ENCODE data around the gene FRMD7. TPM values are rescaled to one million over a fixed set of nuclear protein-coding genes. Genes with fewer than 3 reads are reported as not detected.
"Not testable (repeated sequence)": the region's sequence is repeated elsewhere in the genome, so short reads cannot be mapped to it uniquely, and the experiment has no call there.

The FRMD7 gene
- total RNA-seq, 4 donors from 2014 or later = not detected

- H3K4me3 ChIP-seq = no peak overlapping the region
- WGBS, 2 donors = 61 to 66% methylated on average over 5 of the region's 5 CpGs
- H3K27me3 ChIP-seq = no peaks in the 10 kb centered on the region
Measured at GRCh38 chrX:132115792-132116191, 12.0 kb downstream of the FRMD7 start.

GRCh38 chrX:132114607-132115006 lies 13.2 kb downstream of the FRMD7 start:
- no peaks in the 10 kb centered on the region for H3K9me3 ChIP-seq
- no peak overlapping the region for H3K27ac ChIP-seq
- no peak for DNase-seq (ENCODE audit: low spot score in 2 of 2)
- TF ChIP-seq POLR2A (IDR thresholded peaks at IDR 0.05) = no peak
- no peak for TF ChIP-seq CTCF (IDR thresholded peaks at IDR 0.05)
- no peak for TF ChIP-seq EP300 (IDR thresholded peaks at IDR 0.05)
- no peak overlapping the region for H3K4me3 ChIP-seq
- no peaks in the 10 kb centered on the region for H3K36me3 ChIP-seq
- peaks cover 0 to 7% of the 10 kb centered on the region in 2 donors for H3K27me3 ChIP-seq
- no peaks in the 10 kb centered on the region for H3K4me1 ChIP-seq

More at GRCh38 chrX:132115792-132116191, 12.0 kb downstream of the FRMD7 start:
- H3K36me3 ChIP-seq = no peaks in the 10 kb centered on the region
- TF ChIP-seq EP300 (IDR thresholded peaks at IDR 0.05) (no peak), CTCF (IDR thresholded peaks at IDR 0.05) (no peak), POLR2A (IDR thresholded peaks at IDR 0.05) (no peak)
- no peak overlapping the region for H3K27ac ChIP-seq
- no peak for DNase-seq (ENCODE audit: low spot score in 2 of 2)
- no peaks in the 10 kb centered on the region for H3K9me3 ChIP-seq
- no peaks in the 10 kb centered on the region for H3K4me1 ChIP-seq

- TF ChIP-seq EP300 (IDR thresholded peaks at IDR 0.05) (no peak), CTCF (IDR thresholded peaks at IDR 0.05) (no peak), POLR2A (IDR thresholded peaks at IDR 0.05) (no peak)
- no peaks in the 10 kb centered on the region for H3K36me3 ChIP-seq
- H3K9me3 ChIP-seq = no peaks in the 10 kb centered on the region
- no peaks in the 10 kb centered on the region for H3K4me1 ChIP-seq
- H3K27ac ChIP-seq = no peak overlapping the region
- peaks cover 0 to 20% of the 10 kb centered on the region in 2 donors for H3K27me3 ChIP-seq
- H3K4me3 ChIP-seq = no peak overlapping the region
- DNase-seq (ENCODE audit: low spot score in 2 of 2) = no peak
Measured at GRCh38 chrX:132107291-132107690, 20.5 kb downstream of the FRMD7 start.

GRCh38 chrX:132101799-132102198 lies 26.0 kb downstream of the FRMD7 start:
- DNase-seq (ENCODE audit: low spot score in 2 of 2) = no peak
- no peak overlapping the region for H3K27ac ChIP-seq
- H3K27me3 ChIP-seq = peaks cover 0 to 19% of the 10 kb centered on the region in 2 donors
- no peaks in the 10 kb centered on the region for H3K9me3 ChIP-seq
- TF ChIP-seq CTCF (IDR thresholded peaks at IDR 0.05) = no peak
- TF ChIP-seq EP300 (IDR thresholded peaks at IDR 0.05) = no peak
- no peak overlapping the region for H3K4me3 ChIP-seq
- 74 to 75% methylated on average over 6 to 9 of the region's 9 CpGs for whole genome bisulfite sequencing, 2 donors
- H3K36me3 ChIP-seq = no peaks in the 10 kb centered on the region
- H3K4me1 ChIP-seq = peaks cover 0 to 5% (median 0%) of the 10 kb centered on the region in 4 donors

GRCh38 chrX:132101206-132101605 lies 26.6 kb downstream of the FRMD7 start:
- WGBS, 2 donors = 54 to 72% methylated on average over 4 of the region's 4 CpGs
- no peak overlapping the region for H3K4me3 ChIP-seq
- H3K27ac ChIP-seq = no peak overlapping the region
- no peak for DNase-seq (ENCODE audit: low spot score in 2 of 2)
- TF ChIP-seq POLR2A (IDR thresholded peaks at IDR 0.05) (no peak), CTCF (IDR thresholded peaks at IDR 0.05) (no peak), EP300 (IDR thresholded peaks at IDR 0.05) (no peak)
- no peaks in the 10 kb centered on the region for H3K36me3 ChIP-seq
- peaks cover 0 to 5% (median 0%) of the 10 kb centered on the region in 4 donors for H3K4me1 ChIP-seq
- peaks cover 0 to 19% of the 10 kb centered on the region in 2 donors for H3K27me3 ChIP-seq
- no peaks in the 10 kb centered on the region for H3K9me3 ChIP-seq

GRCh38 chrX:132098704-132099103 lies 29.1 kb downstream of the FRMD7 start:
- H3K9me3 ChIP-seq; DNase-seq (ENCODE audit: low spot score in 2 of 2); H3K4me1 ChIP-seq; H3K27ac ChIP-seq; H3K4me3 ChIP-seq; H3K27me3 ChIP-seq; H3K36me3 ChIP-seq: not testable (repeated sequence)
- 59 to 74% methylated on average over 4 of the region's 4 CpGs for WGBS, 2 donors
